ENCODE measurements around the gene PCDHGA2. TPM values are rescaled to one million over a fixed set of nuclear protein-coding genes. Genes with fewer than 3 reads are reported as not detected.

Gene PCDHGA2
- total RNA-seq, 2 donors from 2014 or later = not detected

- H3K9me3 Mint-ChIP-seq = peaks cover 12% of the 10 kb centered on the region
- no peak overlapping the region for H3K27ac Mint-ChIP-seq
- H3K27me3 Mint-ChIP-seq = peaks cover 41 to 66% of the 10 kb centered on the region in 2 donors
- H3K36me3 Mint-ChIP-seq = peaks cover 31% of the 10 kb centered on the region
- DNase-seq (ENCODE audit: low spot score) (no peak), ATAC-seq (no peak)
- H3K4me1 Mint-ChIP-seq (ENCODE audit: low read depth in 2 of 2) = peaks cover 3 to 5% of the 10 kb centered on the region in 2 donors
- no peak overlapping the region for H3K4me3 Mint-ChIP-seq
Observed at GRCh38 chr5:141356133-141356532, 17.6 kb downstream of the PCDHGA2 start.

- Mint-ChIP-seq H3K27ac (no peak overlapping the region), H3K9me3 (peaks cover 12% of the 10 kb centered on the region), H3K4me1 (ENCODE audit: low read depth in 2 of 2) (peaks cover 3 to 5% of the 10 kb centered on the region in 2 donors), H3K27me3 (peaks cover 44 to 72% of the 10 kb centered on the region in 2 donors), H3K4me3 (no peak overlapping the region), H3K36me3 (peaks cover 33% of the 10 kb centered on the region)
- peak in 1 of 2 donors; percentile 38 for ATAC-seq
- no peak for DNase-seq (ENCODE audit: low spot score)
Observed at GRCh38 chr5:141356950-141357349, 18.4 kb downstream of the PCDHGA2 start.

- DNase-seq (ENCODE audit: low spot score) (no peak), ATAC-seq (peak in 1 of 2 donors; percentile 41)
- Mint-ChIP-seq H3K36me3 (peaks cover 34% of the 10 kb centered on the region), H3K27ac (no peak within 1 kb of the TSS), H3K27me3 (peaks cover 54 to 72% of the 10 kb centered on the region in 2 donors), H3K4me1 (ENCODE audit: low read depth in 2 of 2) (peaks cover 3 to 5% of the 10 kb centered on the region in 2 donors), H3K9me3 (peaks cover 15% of the 10 kb centered on the region), H3K4me3 (peak within 1 kb of the TSS; percentile 74)
Observed at GRCh38 chr5:141359790-141360426, 21.3 kb downstream of the PCDHGA2 start, which contains the start of gene PCDHGB2. PCDHGB2 (plus strand) TSS chr5:141359994; CDS start chr5:141360136, 142 bp downstream.

- peaks cover 15% of the 10 kb centered on the region for H3K9me3 Mint-ChIP-seq
- peaks cover 41% of the 10 kb centered on the region for H3K36me3 Mint-ChIP-seq
- H3K27ac Mint-ChIP-seq = no peak overlapping the region
- peaks cover 55 to 76% of the 10 kb centered on the region in 2 donors for H3K27me3 Mint-ChIP-seq
- no peak overlapping the region for H3K4me3 Mint-ChIP-seq
- H3K4me1 Mint-ChIP-seq (ENCODE audit: low read depth in 2 of 2) = peaks cover 3 to 5% of the 10 kb centered on the region in 2 donors
- DNase-seq (ENCODE audit: low spot score) (no peak), ATAC-seq (no peak)
Observed at GRCh38 chr5:141360685-141361084, 22.1 kb downstream of the PCDHGA2 start.

- Mint-ChIP-seq H3K4me3 (no peak overlapping the region), H3K9me3 (peaks cover 15% of the 10 kb centered on the region), H3K4me1 (ENCODE audit: low read depth in 2 of 2) (peaks cover 3 to 5% of the 10 kb centered on the region in 2 donors), H3K27ac (no peak overlapping the region), H3K27me3 (peaks cover 53 to 74% of the 10 kb centered on the region in 2 donors), H3K36me3 (peaks cover 38% of the 10 kb centered on the region)
- no peak for ATAC-seq
- no peak for DNase-seq (ENCODE audit: low spot score)
Observed at GRCh38 chr5:141362719-141363118, 24.2 kb downstream of the PCDHGA2 start.

- Mint-ChIP-seq H3K4me3 (no peak within 1 kb of the TSS), H3K9me3 (peaks cover 10% of the 10 kb centered on the region), H3K4me1 (ENCODE audit: low read depth in 2 of 2) (peaks cover 3 to 5% of the 10 kb centered on the region in 2 donors), H3K36me3 (peaks cover 34% of the 10 kb centered on the region), H3K27me3 (peaks cover 55 to 75% of the 10 kb centered on the region in 2 donors), H3K27ac (peak within 1 kb of the TSS in 1 of 2 donors; percentile 47)
- no peak for ATAC-seq
- no peak for DNase-seq (ENCODE audit: low spot score)
Observed at GRCh38 chr5:141363952-141364660, 25.5 kb downstream of the PCDHGA2 start, which contains the start of gene PCDHGA5. PCDHGA5 (plus strand) TSS chr5:141364162; CDS start chr5:141364331, 169 bp downstream.

GRCh38 chr5:141366016-141366896 lies 27.7 kb downstream of the PCDHGA2 start:
- H3K4me3 Mint-ChIP-seq = no peak overlapping the region
- peaks cover 24% of the 10 kb centered on the region for H3K36me3 Mint-ChIP-seq
- peaks cover 3 to 4% of the 10 kb centered on the region in 2 donors for H3K4me1 Mint-ChIP-seq (ENCODE audit: low read depth in 2 of 2)
- ATAC-seq (no peak), DNase-seq (ENCODE audit: low spot score) (no peak)
- peaks cover 57 to 78% of the 10 kb centered on the region in 2 donors for H3K27me3 Mint-ChIP-seq
- peaks cover 6% of the 10 kb centered on the region for H3K9me3 Mint-ChIP-seq
- no peak overlapping the region for H3K27ac Mint-ChIP-seq

- peaks cover 6% of the 10 kb centered on the region for H3K9me3 Mint-ChIP-seq
- peaks cover 18% of the 10 kb centered on the region for H3K36me3 Mint-ChIP-seq
- peaks cover 4 to 8% of the 10 kb centered on the region in 2 donors for H3K4me1 Mint-ChIP-seq (ENCODE audit: low read depth in 2 of 2)
- no peak within 1 kb of the TSS for H3K27ac Mint-ChIP-seq
- peaks cover 47 to 63% of the 10 kb centered on the region in 2 donors for H3K27me3 Mint-ChIP-seq
- DNase-seq (ENCODE audit: low spot score) (no peak), ATAC-seq (peak in 1 of 2 donors; percentile 44)
- peak within 1 kb of the TSS; percentile 80 for H3K4me3 Mint-ChIP-seq
Observed at GRCh38 chr5:141369994-141370848, 31.7 kb downstream of the PCDHGA2 start, which contains the start of gene PCDHGB3. PCDHGB3 (plus strand) TSS chr5:141370242; CDS start chr5:141370395, 153 bp downstream.

GRCh38 chr5:141371572-141372475 lies 33.3 kb downstream of the PCDHGA2 start:
- peaks cover 4 to 8% of the 10 kb centered on the region in 2 donors for H3K4me1 Mint-ChIP-seq (ENCODE audit: low read depth in 2 of 2)
- peaks cover 17% of the 10 kb centered on the region for H3K36me3 Mint-ChIP-seq
- no peak overlapping the region for H3K4me3 Mint-ChIP-seq
- ATAC-seq = no peak
- peaks cover 6% of the 10 kb centered on the region for H3K9me3 Mint-ChIP-seq
- no peak overlapping the region for H3K27ac Mint-ChIP-seq
- DNase-seq (ENCODE audit: low spot score) = no peak
- H3K27me3 Mint-ChIP-seq = peaks cover 44 to 49% of the 10 kb centered on the region in 2 donors

GRCh38 chr5:141373673-141374317 lies 35.2 kb downstream of the PCDHGA2 start, which contains the start of gene PCDHGA6:
PCDHGA6 (plus strand) TSS chr5:141373891; CDS start chr5:141374084, 193 bp downstream.
- Mint-ChIP-seq H3K4me1 (ENCODE audit: low read depth in 2 of 2) (peaks cover 4 to 8% of the 10 kb centered on the region in 2 donors), H3K36me3 (peaks cover 17% of the 10 kb centered on the region), H3K27me3 (peaks cover 45 to 47% of the 10 kb centered on the region in 2 donors), H3K9me3 (peaks cover 6% of the 10 kb centered on the region), H3K4me3 (peak within 1 kb of the TSS; percentile 33), H3K27ac (no peak within 1 kb of the TSS)
- DNase-seq (ENCODE audit: low spot score) (no peak), ATAC-seq (no peak)

- H3K4me1 Mint-ChIP-seq (ENCODE audit: low read depth in 2 of 2) = peaks cover 4 to 8% of the 10 kb centered on the region in 2 donors
- H3K27ac Mint-ChIP-seq = no peak overlapping the region
- H3K36me3 Mint-ChIP-seq = peaks cover 17% of the 10 kb centered on the region
- no peak for DNase-seq (ENCODE audit: low spot score)
- peaks cover 6% of the 10 kb centered on the region for H3K9me3 Mint-ChIP-seq
- H3K4me3 Mint-ChIP-seq = no peak overlapping the region
- ATAC-seq = no peak
- peaks cover 41 to 44% of the 10 kb centered on the region in 2 donors for H3K27me3 Mint-ChIP-seq
Observed at GRCh38 chr5:141374627-141375026, 36.1 kb downstream of the PCDHGA2 start.
